Measurements from ENCODE around the gene SHD.
"Not testable (repeated sequence)": the region's sequence is repeated elsewhere in the genome, so short reads cannot be mapped to it uniquely, and the experiment has no call there.

Gene SHD

GRCh38 chr19:4278419-4279266 lies at the start of gene SHD:
SHD (plus strand) TSS chr19:4279266; CDS start chr19:4280064, 798 bp downstream.
- DNase-seq, result peak; percentile 59

GRCh38 chr19:4230237-4230636 lies 48.8 kb upstream of the SHD start:
- not testable (repeated sequence) for DNase-seq

- not testable (repeated sequence) for DNase-seq
These were observed 47.5 kb upstream of the SHD start for GRCh38 chr19:4231521-4231920.

GRCh38 chr19:4232139-4232538 lies 46.9 kb upstream of the SHD start:
- DNase-seq, result not testable (repeated sequence)

GRCh38 chr19:4232614-4233281 lies 46.3 kb upstream of the SHD start:
- DNase-seq, result no peak

- peak; percentile 59 for DNase-seq
These were observed 45.7 kb upstream of the SHD start for GRCh38 chr19:4233282-4233853.

GRCh38 chr19:4234142-4234861 lies 44.8 kb upstream of the SHD start:
- DNase-seq, result no peak

- no peak for DNase-seq
These were observed 44.2 kb upstream of the SHD start for GRCh38 chr19:4234862-4235201.

- DNase-seq, result not testable (repeated sequence)
These were observed 41.6 kb upstream of the SHD start for GRCh38 chr19:4237510-4237909.

- no peak for DNase-seq
These were observed 40.2 kb upstream of the SHD start for GRCh38 chr19:4238831-4239230.

- DNase-seq, result peak; percentile 0
These were observed 37.1 kb upstream of the SHD start for GRCh38 chr19:4241824-4242430.

- not testable (repeated sequence) for DNase-seq
These were observed 33.1 kb upstream of the SHD start for GRCh38 chr19:4245938-4246337.

GRCh38 chr19:4246767-4247593 lies 32.1 kb upstream of the SHD start, which contains the start of gene YJU2:
YJU2 (plus strand) TSS chr19:4247080; CDS start chr19:4247147, 67 bp downstream.
- DNase-seq, result peak; percentile 98

- peak; percentile 7 for DNase-seq
These were observed 22.5 kb upstream of the SHD start for GRCh38 chr19:4256563-4256962.

- no peak for DNase-seq
These were observed 22.0 kb upstream of the SHD start for GRCh38 chr19:4257025-4257424.

- no peak for DNase-seq
These were observed 20.9 kb upstream of the SHD start for GRCh38 chr19:4258181-4258580.

GRCh38 chr19:4260613-4261191 lies 18.4 kb upstream of the SHD start:
- DNase-seq, result no peak

GRCh38 chr19:4264812-4265211 lies 14.3 kb upstream of the SHD start:
- DNase-seq, result peak; percentile 35

GRCh38 chr19:4266253-4267000 lies 12.6 kb upstream of the SHD start:
- no peak for DNase-seq

GRCh38 chr19:4267101-4267900 lies 11.8 kb upstream of the SHD start:
- DNase-seq, result peak; percentile 43
